ENCODE results near the gene SUPT4H1.
"Not testable (repeated sequence)": the region's sequence is repeated elsewhere in the genome, so short reads cannot be mapped to it uniquely, and the experiment has no call there.

The SUPT4H1 gene

GRCh38 chr17:58351831-58352595, at the start of gene SUPT4H1:
SUPT4H1 (minus strand) TSS chr17:58352201; CDS start chr17:58352135, 66 bp downstream.
- peak; percentile 94 to 95 for DNase-seq

GRCh38 chr17:58401287-58401686, 49.3 kb upstream of the SUPT4H1 start:
- no peak for DNase-seq

- DNase-seq: no peak
Observed at GRCh38 chr17:58400826-58401225, 48.8 kb upstream of the SUPT4H1 start.

DNA sequence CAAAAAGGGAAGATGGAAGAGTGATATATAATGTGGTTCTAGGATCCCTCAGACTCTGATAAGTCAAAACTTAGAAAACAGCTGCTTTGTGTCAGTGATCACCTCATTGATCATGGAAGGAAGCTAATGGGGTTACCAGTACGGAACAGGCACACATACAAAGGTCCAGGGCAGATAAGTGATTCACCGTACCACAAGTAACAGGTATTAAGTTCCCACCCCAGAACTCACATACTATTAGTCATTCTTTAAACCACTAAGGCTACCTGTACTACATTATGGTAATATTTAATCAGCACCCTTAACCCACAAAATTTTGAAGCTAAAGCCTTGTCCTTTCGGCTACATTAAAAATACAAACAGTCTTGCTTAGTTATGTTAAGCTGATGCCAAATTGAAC, 48.0 kb upstream of the SUPT4H1 start:
- no peak for DNase-seq

DNA sequence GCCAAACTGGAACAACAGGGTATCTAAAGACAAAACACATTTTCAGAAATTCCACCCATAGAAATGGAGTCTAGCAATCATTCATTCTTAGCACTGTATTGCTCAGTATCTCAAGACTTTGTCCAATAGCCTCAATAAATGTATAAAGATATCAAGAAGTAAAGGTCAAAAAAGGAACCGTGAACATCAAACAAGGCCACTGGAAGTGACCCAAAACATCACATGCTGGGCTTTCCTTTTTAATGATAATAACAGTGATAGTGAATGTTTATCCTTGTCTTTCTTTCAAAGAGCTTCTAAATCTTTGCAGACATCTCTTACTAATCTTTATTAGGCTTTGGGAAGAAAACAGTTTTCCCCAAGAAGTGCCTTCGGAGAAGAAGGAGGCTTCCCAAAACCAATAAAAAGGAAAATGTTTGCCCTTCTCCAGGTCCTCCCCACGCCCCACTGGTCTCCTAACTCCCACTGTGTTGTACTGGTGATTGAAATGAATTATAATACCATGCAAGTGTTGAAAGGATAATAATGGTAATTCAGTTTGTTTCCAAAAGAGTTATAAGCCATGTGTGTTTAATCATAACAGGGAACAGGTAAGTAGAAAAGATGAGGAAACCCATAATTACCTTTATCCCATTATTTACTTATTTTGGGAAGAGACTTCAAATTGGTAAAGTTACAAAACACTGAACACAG, 46.7 kb upstream of the SUPT4H1 start:
- no peak for DNase-seq

DNA sequence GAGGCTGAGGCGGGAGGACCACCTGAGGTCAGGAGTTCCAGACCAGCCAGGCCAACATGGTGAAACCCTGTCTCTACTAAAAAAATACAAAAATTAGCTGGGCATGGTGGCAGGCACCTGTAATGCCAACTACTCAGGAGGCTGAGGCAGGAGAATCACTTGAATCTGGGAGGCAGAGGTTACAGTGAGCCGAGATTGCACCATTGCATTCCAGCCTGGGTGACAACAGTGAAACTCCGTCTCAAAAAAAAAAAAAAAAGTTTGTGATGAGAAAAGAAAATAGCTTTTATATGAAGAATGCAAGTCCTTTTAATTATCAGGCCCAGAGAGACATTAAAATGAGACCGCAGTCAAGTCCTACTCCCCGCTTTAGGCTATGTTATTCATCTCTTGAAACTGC, 45.4 kb upstream of the SUPT4H1 start:
- not testable (repeated sequence) for DNase-seq

DNA sequence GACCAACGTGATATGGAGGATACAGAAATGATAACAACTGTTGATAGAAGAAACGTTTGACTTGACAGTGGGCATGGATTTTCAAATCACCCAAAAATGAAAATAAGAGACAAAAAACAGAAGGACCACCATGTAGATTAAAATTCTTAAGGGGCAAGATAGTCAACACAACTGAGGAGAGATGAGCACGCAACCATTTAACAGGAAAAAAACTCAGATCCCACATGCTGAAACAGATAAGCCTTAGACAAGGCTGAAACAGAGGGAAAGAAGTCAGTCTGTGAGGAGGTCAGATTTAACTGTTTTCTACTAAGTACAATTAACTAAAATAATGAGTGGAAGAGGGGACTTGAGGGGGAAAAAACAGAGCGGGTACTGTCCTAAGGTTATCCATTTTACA, 44.2 kb upstream of the SUPT4H1 start:
- DNase-seq: no peak

GRCh38 chr17:58394534-58395223, 42.7 kb upstream of the SUPT4H1 start:
- no peak for DNase-seq

- no peak for DNase-seq
Observed at GRCh38 chr17:58391302-58391984, 39.4 kb upstream of the SUPT4H1 start.

- DNase-seq: no peak
Observed at GRCh38 chr17:58390884-58391283, 38.9 kb upstream of the SUPT4H1 start.

DNA sequence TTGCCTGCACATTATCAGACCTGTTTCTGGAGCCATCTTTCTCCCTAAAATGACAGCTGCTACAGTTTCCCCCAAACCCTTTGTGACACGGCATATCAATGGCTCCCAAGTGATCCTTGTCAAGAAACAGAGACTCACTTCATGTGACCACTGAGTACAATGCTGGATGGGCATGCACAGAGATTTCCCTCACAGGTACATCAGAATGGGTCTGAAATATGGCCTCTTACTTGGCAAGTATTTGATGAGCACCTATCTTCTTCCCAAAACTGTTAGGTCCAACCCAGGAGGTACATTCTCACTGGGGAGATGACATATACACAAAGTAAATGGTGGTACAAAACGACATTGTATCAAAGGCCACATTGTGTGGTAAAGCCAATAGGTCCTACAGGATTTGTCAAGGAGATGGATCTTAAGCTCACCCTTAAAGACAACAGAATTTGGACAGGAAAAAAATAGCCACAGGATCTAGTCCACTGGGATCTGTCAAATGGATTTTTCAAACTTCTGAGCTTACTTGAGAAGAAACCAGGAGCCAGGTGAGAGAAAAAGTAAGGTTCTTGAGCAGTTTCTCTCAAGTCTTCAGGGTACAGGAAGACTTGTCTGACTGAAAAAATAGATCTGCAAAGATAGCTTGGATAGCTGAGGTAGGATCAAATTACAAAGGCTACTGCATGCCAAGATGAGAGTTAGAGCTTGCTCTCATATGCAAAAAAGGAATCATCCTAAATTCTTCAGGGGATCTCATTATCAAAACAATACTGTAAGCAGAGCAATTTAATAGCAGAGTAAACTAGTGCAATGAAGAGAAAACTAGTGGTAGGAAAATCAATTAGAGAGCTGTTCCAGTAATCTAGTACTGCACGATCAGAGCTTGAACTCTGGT, 36.5 kb upstream of the SUPT4H1 start:
- no peak for DNase-seq

GRCh38 chr17:58387834-58388233, 35.8 kb upstream of the SUPT4H1 start:
- no peak for DNase-seq

GRCh38 chr17:58386708-58387107, 34.7 kb upstream of the SUPT4H1 start:
- no peak for DNase-seq

- no peak for DNase-seq
Observed at GRCh38 chr17:58385359-58385899, 33.4 kb upstream of the SUPT4H1 start.

DNA sequence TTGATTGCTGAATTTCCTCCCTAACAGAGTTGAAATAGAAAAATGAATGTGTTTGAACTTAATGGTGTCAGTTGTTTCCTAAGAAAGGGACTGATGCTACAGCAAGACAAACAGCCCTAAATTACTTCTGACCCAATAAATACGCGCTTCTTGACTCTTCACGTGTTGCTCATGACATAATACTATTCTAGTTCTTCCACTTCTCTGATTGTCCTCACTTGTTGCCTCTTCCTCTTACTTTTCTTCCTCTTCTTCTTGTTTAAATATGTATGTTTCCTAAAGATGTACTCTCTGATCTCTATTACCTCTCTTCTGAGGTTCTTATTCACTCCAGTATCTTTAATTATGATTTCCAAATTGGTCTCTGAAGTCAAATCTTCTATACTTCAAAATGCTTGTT, 32.9 kb upstream of the SUPT4H1 start:
- no peak for DNase-seq

DNA sequence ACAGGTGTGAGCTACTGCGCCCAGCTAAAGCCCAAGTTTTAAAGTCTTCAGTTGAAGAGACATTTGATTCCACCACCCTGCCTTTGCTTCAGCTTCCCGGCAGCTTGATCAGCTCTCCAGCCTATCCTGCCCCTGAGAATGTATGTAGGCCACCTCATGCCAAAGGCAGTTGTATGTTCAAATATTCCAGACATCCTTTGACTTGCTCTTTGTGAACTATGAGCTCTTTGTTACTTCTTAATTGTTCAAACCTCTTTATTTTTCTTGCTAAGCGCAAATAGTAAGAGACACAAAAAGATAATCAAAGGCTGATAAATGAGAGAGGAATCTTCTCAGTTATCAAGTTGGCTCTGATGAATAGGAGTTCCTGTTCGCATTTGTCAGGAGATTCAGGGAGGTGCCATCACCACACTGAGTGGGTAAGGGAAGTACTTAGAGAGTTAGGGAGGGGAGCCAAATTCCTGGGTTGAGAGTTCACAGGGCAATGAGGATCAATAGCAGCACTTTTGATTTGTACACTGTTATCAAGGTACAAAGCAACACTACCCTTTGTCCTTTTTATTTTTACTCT, 32.0 kb upstream of the SUPT4H1 start:
- DNase-seq: no peak

GRCh38 chr17:58382872-58383242, 30.9 kb upstream of the SUPT4H1 start:
- DNase-seq: no peak

DNA sequence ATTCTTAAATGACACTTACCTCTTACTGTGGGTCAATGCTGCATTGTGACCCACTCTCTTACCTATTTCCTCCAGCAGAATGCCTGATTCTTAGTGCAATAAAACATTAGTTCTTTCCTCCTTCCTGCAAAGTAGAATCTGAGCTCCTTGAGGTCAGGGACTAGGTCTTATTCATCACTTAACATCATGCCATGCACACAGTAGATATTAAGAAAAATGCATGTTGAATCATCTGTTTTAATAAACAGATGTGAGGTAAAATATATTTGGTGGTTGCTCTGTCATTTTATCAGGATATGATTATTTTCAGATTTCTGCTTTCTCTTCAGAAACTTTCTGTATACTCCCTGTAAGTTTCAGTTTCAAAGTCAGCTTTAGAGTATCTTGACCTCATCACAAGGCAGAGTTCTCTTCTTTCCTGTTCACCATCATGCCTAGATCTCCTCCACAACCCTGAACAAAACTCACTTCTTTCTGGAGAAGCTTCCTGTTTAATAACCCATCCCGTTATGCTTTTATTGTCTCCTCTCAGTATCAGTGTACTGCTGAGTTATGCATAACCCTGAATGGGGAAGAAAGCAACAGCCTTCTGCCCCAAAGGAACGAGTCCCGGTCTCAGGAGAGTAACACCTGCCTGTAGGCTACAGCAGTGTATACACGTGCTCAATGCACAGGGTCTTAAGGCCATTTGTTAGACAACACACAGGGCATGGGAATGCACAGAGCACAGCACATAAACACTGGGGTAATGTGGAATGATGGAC, 30.3 kb upstream of the SUPT4H1 start:
- DNase-seq: no peak

GRCh38 chr17:58381124-58382035, 29.4 kb upstream of the SUPT4H1 start:
- no peak for DNase-seq

Measured in CD4-positive, alpha-beta T cell treated with Interferon alpha-2 for 1 hour (primary cell).